Mesendoderm (in vitro differentiated cells): Measurements from ENCODE around the gene TXLNG.

Experiments
- DNase-seq: peaks from one replicate; pipeline ENCODE4 v3.0.0; 2013
- H2AK5ac ChIP-seq: 2 replicates; pipeline ENCODE4 v1.6.1; 2013; ENCODE audit warnings: low read length, inconsistent platforms
- H2BK120ac ChIP-seq: 2 replicates; pipeline ENCODE4 v1.6.1; 2013; ENCODE audit warnings: low read depth, mild to moderate bottlenecking, low read length, moderate library complexity, mixed read lengths
- H2BK15ac ChIP-seq: replicated peaks from 2 replicates; pipeline ENCODE4 v1.6.1; 2013; ENCODE audit warnings: low read depth, mild to moderate bottlenecking, moderate library complexity
- H2BK5ac ChIP-seq: 2 replicates; pipeline ENCODE4 v1.6.1; 2013; ENCODE audit warnings: low read length, inconsistent platforms
- H3K18ac ChIP-seq: 2 replicates; pipeline ENCODE4 v1.6.1; 2013; ENCODE audit warnings: mild to moderate bottlenecking, low read length, mixed read lengths
- H3K23ac ChIP-seq: one replicate; pipeline ENCODE4 v1.6.1; 2013; ENCODE audit warnings: low read length
- H3K27ac ChIP-seq: 2 replicates; pipeline ENCODE4 v1.5.1; 2013; ENCODE audit warnings: low read depth, mild to moderate bottlenecking, inconsistent platforms, low read length, moderate library complexity
- H3K27me3 ChIP-seq: 2 replicates; pipeline ENCODE4 v1.6.1; 2013; ENCODE audit warnings: low read length, control low read depth, mild to moderate bottlenecking, inconsistent platforms; ENCODE audit not compliant: insufficient read depth, poor library complexity
- H3K36me3 ChIP-seq: 2 replicates; pipeline ENCODE4 v1.6.1; 2013; ENCODE audit warnings: low read length, inconsistent platforms; ENCODE audit not compliant: control insufficient read depth, insufficient read depth
- H3K4ac ChIP-seq: one replicate; pipeline ENCODE4 v1.6.1; 2013; ENCODE audit warnings: low read depth, mild to moderate bottlenecking, low read length, moderate library complexity
- H3K4me1 ChIP-seq: 2 replicates; pipeline ENCODE4 v1.6.1; 2013; ENCODE audit warnings: low read depth, low read length, inconsistent platforms; ENCODE audit not compliant: control insufficient read depth
- H3K4me2 ChIP-seq: 2 replicates; pipeline ENCODE4 v1.6.1; 2013; ENCODE audit warnings: low read length
- H3K4me3 ChIP-seq: 2 replicates; pipeline ENCODE4 v1.5.1; 2013; ENCODE audit warnings: mild to moderate bottlenecking, low read length
- H3K56ac ChIP-seq: one replicate; pipeline ENCODE4 v1.6.1; 2013; ENCODE audit warnings: low read length
- H3K79me1 ChIP-seq: 2 replicates; pipeline ENCODE4 v1.6.1; 2013; ENCODE audit warnings: low read length, inconsistent platforms
- H3K79me2 ChIP-seq: 2 replicates; pipeline ENCODE4 v1.6.1; 2013; ENCODE audit warnings: mild to moderate bottlenecking, low read length; ENCODE audit not compliant: control insufficient read depth, insufficient read depth
- H3K9ac ChIP-seq: 2 replicates; pipeline ENCODE4 v1.6.1; 2013; ENCODE audit warnings: low read length, inconsistent platforms
- H4K5ac ChIP-seq: one replicate; pipeline ENCODE4 v1.6.1; 2013; ENCODE audit warnings: low read length
- H4K8ac ChIP-seq: one replicate; pipeline ENCODE4 v1.6.1; 2013; ENCODE audit warnings: low read depth, mild to moderate bottlenecking, control low read depth, low read length, moderate library complexity
- WGBS: extraction: QIAGEN DNeasy Blood & Tissue Kit; methylation state at CpG from one replicate; pipeline ENCODE4 v1.1.7; 2013; ENCODE audit warnings: low lambda C conversion rate, missing lambda C conversion rate; ENCODE audit not compliant: insufficient coverage; ENCODE audit errors: extremely low coverage; 5-methylcytosine and 5-hydroxymethylcytosine counted together

Gene TXLNG

DNA sequence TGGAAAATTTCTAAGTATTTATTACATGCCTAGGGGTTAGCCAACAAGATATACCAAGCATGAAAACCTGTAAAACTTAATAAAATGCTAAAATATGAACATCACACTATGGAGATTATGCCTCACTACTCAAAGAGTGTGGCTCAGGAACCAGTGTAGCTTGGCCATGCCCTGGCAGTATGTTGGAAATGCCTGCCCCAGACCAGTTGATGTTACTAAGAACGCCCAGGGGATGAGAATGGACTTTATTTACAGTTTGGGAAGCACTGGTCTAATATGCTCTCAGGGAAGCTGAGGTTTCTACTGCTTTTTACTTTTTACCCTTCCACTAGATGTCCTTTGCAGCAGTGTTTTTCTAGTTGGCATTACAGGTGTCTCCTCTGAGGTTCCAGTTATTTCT is 23.7 kb upstream of the TXLNG start:
- H2BK5ac ChIP-seq, result no peak overlapping the region
- no CpG with 5 or more reads among the region's 1 CpG for WGBS
- H3K23ac ChIP-seq, result no peak overlapping the region
- H3K79me2 ChIP-seq, result no peaks in the 10 kb centered on the region
- no peaks in the 10 kb centered on the region for H3K27me3 ChIP-seq
- no peak overlapping the region for H4K5ac ChIP-seq
- H3K56ac ChIP-seq, result no peak overlapping the region
- H3K4ac ChIP-seq, result no peak overlapping the region
- no peak overlapping the region for H3K9ac ChIP-seq
- H2BK120ac ChIP-seq, result no peak overlapping the region
- H3K27ac ChIP-seq, result no peak overlapping the region
- H4K8ac ChIP-seq, result no peak overlapping the region
- no peak overlapping the region for H2BK15ac ChIP-seq
- no peaks in the 10 kb centered on the region for H3K79me1 ChIP-seq
- H3K4me3 ChIP-seq, result no peak overlapping the region
- H3K18ac ChIP-seq, result no peak overlapping the region
- H2AK5ac ChIP-seq, result no peak overlapping the region
- no peak for DNase-seq
- H3K36me3 ChIP-seq, result no peaks in the 10 kb centered on the region
- no peaks in the 10 kb centered on the region for H3K4me1 ChIP-seq
- no peak overlapping the region for H3K4me2 ChIP-seq

DNA sequence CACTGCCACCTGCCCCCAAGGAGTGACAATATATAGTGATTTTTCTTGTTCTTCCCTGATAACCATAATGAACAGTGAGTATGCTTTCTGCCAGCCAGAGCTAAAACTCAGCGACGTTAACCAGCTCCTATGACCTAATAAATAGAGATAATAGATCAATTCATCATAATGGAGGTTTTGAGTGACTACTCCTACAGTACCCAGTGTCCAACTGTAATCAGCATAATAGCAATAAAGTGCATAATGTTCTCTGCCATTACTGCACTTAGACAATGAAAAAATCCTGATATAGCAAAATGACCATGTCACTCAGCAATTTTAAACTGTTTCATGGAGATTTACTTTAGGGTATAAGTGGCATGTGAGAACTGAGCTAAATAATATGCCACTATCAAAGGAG is 20.7 kb upstream of the TXLNG start:
- H3K27me3 ChIP-seq, result no peaks in the 10 kb centered on the region
- H2BK15ac ChIP-seq, result no peak overlapping the region
- no peak overlapping the region for H3K4ac ChIP-seq
- no peaks in the 10 kb centered on the region for H3K79me1 ChIP-seq
- H2AK5ac ChIP-seq, result no peak overlapping the region
- H4K5ac ChIP-seq, result no peak overlapping the region
- no peak overlapping the region for H3K18ac ChIP-seq
- H3K23ac ChIP-seq, result no peak overlapping the region
- H3K4me2 ChIP-seq, result no peak overlapping the region
- no peak overlapping the region for H3K56ac ChIP-seq
- H3K4me3 ChIP-seq, result no peak overlapping the region
- no CpG with 5 or more reads among the region's 2 CpGs for WGBS
- no peak overlapping the region for H3K27ac ChIP-seq
- H3K4me1 ChIP-seq, result no peaks in the 10 kb centered on the region
- no peak overlapping the region for H4K8ac ChIP-seq
- H2BK5ac ChIP-seq, result no peak overlapping the region
- no peaks in the 10 kb centered on the region for H3K79me2 ChIP-seq
- DNase-seq, result no peak
- H3K36me3 ChIP-seq, result no peaks in the 10 kb centered on the region
- H3K9ac ChIP-seq, result no peak overlapping the region
- no peak overlapping the region for H2BK120ac ChIP-seq

DNA sequence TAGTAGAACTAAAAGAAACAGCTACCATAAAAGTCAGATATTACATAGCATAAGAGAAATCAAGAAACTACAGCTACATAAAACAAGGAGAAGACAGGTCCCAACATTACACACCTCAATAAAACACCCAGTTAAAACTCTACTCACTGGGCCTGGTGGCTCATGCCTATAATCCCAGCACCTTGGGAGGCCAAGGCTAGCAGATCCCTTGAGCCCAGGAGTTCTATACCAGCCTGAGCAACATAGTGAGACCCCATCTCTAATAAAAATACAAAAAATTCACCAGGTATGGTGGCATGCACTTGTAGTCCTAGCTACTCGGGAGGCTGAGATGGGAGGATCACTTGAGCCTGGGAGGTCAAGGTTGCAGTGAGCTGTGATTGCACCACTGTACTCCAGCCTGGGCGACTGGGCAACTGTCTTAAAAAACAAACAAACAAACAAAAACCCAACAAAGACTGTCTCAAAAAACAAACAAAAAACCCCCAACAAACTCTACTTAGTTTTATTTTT is 15.2 kb upstream of the TXLNG start:
- no peak overlapping the region for H3K9ac ChIP-seq
- no peak overlapping the region for H3K23ac ChIP-seq

DNA sequence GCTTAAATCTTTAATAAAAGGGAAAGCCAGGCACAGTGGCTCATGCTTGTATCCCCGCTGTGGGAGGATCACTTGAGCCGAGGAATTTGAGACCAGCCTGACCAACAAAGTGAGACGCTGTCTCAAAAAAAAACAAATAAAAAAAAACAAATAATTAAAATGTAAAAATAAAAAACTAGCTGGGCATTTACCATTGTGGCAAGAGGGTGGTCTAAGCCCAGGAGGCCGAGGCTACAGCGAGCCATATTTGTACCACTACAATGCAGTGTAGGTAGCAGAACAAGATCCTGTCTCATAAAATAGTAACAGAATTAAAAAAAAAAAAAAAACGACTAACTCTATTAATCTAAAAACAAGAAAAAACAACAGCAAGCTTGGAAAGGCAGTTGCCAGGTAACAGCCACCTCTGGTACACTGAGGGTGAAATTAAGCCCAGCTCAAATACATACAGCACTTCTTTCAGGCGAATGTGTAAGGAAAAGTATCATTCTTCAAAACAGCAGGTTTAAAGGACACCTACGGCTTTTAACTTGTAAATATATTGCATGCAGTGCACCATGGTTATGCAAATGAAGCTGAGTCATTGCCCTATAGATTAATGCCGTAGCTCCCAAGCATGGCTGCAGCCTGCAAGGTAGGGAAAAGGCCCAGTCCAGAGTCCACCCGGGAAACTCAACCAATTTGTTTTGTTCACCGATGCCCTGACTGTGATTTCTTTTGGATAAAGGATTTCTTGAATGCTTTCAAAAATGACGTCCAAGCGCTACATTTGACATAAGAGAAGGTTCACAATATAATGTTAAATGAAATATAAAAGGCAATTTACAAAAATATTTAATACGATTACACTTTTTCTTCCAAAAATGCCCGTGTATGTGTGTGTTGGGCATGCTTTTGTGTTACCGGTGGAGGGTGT is 14.5 kb upstream of the TXLNG start:
- Histone ChIP-seq H3K27me3 (no peaks in the 10 kb centered on the region), H3K79me2 (no peaks in the 10 kb centered on the region), H3K56ac (peak overlapping the region; percentile 5), H3K27ac (no peak overlapping the region), H4K8ac (no peak overlapping the region), H3K4me1 (no peaks in the 10 kb centered on the region), H4K5ac (no peak overlapping the region), H2BK120ac (no peak overlapping the region), H2BK5ac (no peak overlapping the region), H2AK5ac (no peak overlapping the region), H3K9ac (no peak overlapping the region), H3K23ac (no peak overlapping the region), H3K18ac (no peak overlapping the region), H2BK15ac (no peak overlapping the region), H3K36me3 (no peaks in the 10 kb centered on the region), H3K4me2 (no peak overlapping the region), H3K4ac (no peak overlapping the region), H3K79me1 (no peaks in the 10 kb centered on the region), H3K4me3 (no peak overlapping the region)
- no CpG with 5 or more reads among the region's 16 CpGs for WGBS
- DNase-seq, result peak; percentile 89

More for the DNA sequence above, 15.2 kb upstream of the TXLNG start:
- WGBS, result no CpG with 5 or more reads among the region's 2 CpGs
- no peak overlapping the region for H3K27ac ChIP-seq
- H3K36me3 ChIP-seq, result no peaks in the 10 kb centered on the region
- no peak overlapping the region for H3K4me2 ChIP-seq
- H4K5ac ChIP-seq, result no peak overlapping the region
- H3K27me3 ChIP-seq, result no peaks in the 10 kb centered on the region
- H4K8ac ChIP-seq, result no peak overlapping the region
- H2BK5ac ChIP-seq, result no peak overlapping the region
- H2BK15ac ChIP-seq, result no peak overlapping the region
- no peaks in the 10 kb centered on the region for H3K79me2 ChIP-seq
- no peaks in the 10 kb centered on the region for H3K79me1 ChIP-seq
- H2AK5ac ChIP-seq, result no peak overlapping the region
- no peak overlapping the region for H3K4me3 ChIP-seq
- no peak overlapping the region for H2BK120ac ChIP-seq
- no peaks in the 10 kb centered on the region for H3K4me1 ChIP-seq
- H3K56ac ChIP-seq, result no peak overlapping the region
- no peak overlapping the region for H3K18ac ChIP-seq
- DNase-seq, result no peak
- no peak overlapping the region for H3K4ac ChIP-seq

DNA sequence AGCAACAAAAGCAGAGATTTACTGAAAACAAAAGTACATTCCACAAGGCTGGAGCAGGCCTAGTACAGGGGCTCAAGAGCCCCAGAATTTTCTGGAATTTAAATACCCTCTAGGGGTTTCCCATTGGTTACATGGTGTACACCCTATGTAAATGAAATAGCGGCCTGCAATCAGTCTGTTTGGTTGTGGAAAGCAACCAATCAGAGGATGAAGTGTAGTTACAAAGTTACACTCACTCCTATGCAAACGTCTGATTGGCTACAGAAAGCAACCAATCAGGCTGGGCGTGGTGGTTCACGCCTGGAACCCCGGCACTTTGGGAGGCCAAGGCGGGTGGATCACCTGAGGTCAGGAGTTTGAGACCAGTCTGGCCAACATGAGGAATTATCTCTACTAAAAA is 13.8 kb upstream of the TXLNG start:
- Histone ChIP-seq H3K4me3 (no peak overlapping the region), H3K79me1 (no peaks in the 10 kb centered on the region), H3K18ac (no peak overlapping the region), H3K27ac (no peak overlapping the region), H2BK120ac (no peak overlapping the region), H2BK15ac (no peak overlapping the region), H3K27me3 (no peaks in the 10 kb centered on the region), H3K4me1 (no peaks in the 10 kb centered on the region), H3K56ac (no peak overlapping the region), H2AK5ac (no peak overlapping the region), H3K23ac (no peak overlapping the region), H3K4me2 (no peak overlapping the region), H3K4ac (no peak overlapping the region), H4K5ac (no peak overlapping the region), H3K79me2 (no peaks in the 10 kb centered on the region), H2BK5ac (no peak overlapping the region), H3K36me3 (no peaks in the 10 kb centered on the region), H3K9ac (no peak overlapping the region), H4K8ac (no peak overlapping the region)
- peak; percentile 56 for DNase-seq
- WGBS, result no CpG with 5 or more reads among the region's 6 CpGs
